ENCODE measurements around the gene YJEFN3. TPM values are rescaled to one million over a fixed set of nuclear protein-coding genes. Genes with fewer than 3 reads are reported as not detected.

The YJEFN3 gene
- total and polyA plus RNA-seq, 4 donors = 0.19 to 0.88 (median 0.63) TPM

DNA sequence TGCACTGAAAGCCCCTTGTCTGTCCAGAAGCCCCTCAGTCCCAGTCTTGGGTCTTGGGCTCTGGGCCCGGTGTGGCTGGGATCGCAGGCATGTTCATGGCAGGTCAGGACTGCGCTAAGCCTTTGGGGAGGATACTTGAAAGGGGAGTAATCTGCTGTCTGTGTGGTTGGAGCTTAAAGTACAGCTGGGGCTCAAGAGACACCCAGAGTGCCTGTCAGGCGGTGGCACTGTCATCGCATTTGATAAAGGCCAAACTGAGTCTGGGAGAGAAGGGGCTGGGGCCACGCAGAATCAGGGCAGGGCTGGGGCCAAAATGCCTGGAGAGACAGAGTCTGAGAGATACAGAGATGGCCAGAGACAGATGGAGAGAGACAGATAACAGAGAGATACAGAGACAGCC lies 5.1 kb downstream of the YJEFN3 start:
- Histone ChIP-seq H3K9ac (ENCODE audit: low read depth in 1 of 2, low read length in 2 of 2) (no peak overlapping the region), H3K36me3 (ENCODE audit: control insufficient read depth in 4 of 4, insufficient read depth in 3 of 4, low read depth in 1 of 4, low read length in 3 of 4) (peaks cover 0 to 2% (median 0%) of the 10 kb centered on the region in 4 donors), H3K9me3 (ENCODE audit: control insufficient read depth in 4 of 4, low read length in 3 of 4) (no peaks in the 10 kb centered on the region), H3K4me1 (ENCODE audit: control insufficient read depth in 4 of 4, insufficient read depth in 4 of 4, low read length in 3 of 4) (peaks cover 0 to 7% (median 4%) of the 10 kb centered on the region in 4 donors), H3K4me3 (ENCODE audit: low read depth in 1 of 3, low read length in 3 of 3) (no peak overlapping the region), H3K27me3 (ENCODE audit: control insufficient read depth in 4 of 4, insufficient read depth in 4 of 4, low read length in 3 of 4) (peaks cover 0 to 6% (median 0%) of the 10 kb centered on the region in 4 donors), H3K27ac (ENCODE audit: low read depth in 1 of 2, low read length in 2 of 2) (no peak overlapping the region)
- WGBS = 96% methylated on average over 6 of the region's 6 CpGs
- TF ChIP-seq FOXA1 (IDR thresholded peaks at IDR 0.05) = no peak
- TF ChIP-seq, protein P1, sequence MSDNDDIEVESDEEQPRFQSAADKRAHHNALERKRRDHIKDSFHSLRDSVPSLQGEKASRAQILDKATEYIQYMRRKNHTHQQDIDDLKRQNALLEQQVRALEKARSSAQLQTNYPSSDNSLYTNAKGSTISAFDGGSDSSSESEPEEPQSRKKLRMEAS (IDR thresholded peaks at IDR 0.05) = no peak
- TF ChIP-seq YY1 (IDR thresholded peaks at IDR 0.05) = no peak
- no peak for TF ChIP-seq GABPA (IDR thresholded peaks at IDR 0.05 in 1 of 2, conservative IDR thresholded peaks at IDR 0.05 in 1 of 2)
- no peak for TF ChIP-seq HNF4A (conservative IDR thresholded peaks at IDR 0.05)
- no peak for TF ChIP-seq FOXA2 (IDR thresholded peaks at IDR 0.05)
- TF ChIP-seq, protein P2, sequence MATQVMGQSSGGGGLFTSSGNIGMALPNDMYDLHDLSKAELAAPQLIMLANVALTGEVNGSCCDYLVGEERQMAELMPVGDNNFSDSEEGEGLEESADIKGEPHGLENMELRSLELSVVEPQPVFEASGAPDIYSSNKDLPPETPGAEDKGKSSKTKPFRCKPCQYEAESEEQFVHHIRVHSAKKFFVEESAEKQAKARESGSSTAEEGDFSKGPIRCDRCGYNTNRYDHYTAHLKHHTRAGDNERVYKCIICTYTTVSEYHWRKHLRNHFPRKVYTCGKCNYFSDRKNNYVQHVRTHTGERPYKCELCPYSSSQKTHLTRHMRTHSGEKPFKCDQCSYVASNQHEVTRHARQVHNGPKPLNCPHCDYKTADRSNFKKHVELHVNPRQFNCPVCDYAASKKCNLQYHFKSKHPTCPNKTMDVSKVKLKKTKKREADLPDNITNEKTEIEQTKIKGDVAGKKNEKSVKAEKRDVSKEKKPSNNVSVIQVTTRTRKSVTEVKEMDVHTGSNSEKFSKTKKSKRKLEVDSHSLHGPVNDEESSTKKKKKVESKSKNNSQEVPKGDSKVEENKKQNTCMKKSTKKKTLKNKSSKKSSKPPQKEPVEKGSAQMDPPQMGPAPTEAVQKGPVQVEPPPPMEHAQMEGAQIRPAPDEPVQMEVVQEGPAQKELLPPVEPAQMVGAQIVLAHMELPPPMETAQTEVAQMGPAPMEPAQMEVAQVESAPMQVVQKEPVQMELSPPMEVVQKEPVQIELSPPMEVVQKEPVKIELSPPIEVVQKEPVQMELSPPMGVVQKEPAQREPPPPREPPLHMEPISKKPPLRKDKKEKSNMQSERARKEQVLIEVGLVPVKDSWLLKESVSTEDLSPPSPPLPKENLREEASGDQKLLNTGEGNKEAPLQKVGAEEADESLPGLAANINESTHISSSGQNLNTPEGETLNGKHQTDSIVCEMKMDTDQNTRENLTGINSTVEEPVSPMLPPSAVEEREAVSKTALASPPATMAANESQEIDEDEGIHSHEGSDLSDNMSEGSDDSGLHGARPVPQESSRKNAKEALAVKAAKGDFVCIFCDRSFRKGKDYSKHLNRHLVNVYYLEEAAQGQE (IDR thresholded peaks at IDR 0.05) = no peak
- TF ChIP-seq HNF4G (IDR thresholded peaks at IDR 0.05) = no peak
- no peak for TF ChIP-seq TAF1 (conservative IDR thresholded peaks at IDR 0.05)
- TF ChIP-seq RAD21 (IDR thresholded peaks at IDR 0.05) = no peak
- TF ChIP-seq, protein P3, sequence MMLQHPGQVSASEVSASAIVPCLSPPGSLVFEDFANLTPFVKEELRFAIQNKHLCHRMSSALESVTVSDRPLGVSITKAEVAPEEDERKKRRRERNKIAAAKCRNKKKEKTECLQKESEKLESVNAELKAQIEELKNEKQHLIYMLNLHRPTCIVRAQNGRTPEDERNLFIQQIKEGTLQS (IDR thresholded peaks at IDR 0.05) = no peak
- TF ChIP-seq, protein P4, sequence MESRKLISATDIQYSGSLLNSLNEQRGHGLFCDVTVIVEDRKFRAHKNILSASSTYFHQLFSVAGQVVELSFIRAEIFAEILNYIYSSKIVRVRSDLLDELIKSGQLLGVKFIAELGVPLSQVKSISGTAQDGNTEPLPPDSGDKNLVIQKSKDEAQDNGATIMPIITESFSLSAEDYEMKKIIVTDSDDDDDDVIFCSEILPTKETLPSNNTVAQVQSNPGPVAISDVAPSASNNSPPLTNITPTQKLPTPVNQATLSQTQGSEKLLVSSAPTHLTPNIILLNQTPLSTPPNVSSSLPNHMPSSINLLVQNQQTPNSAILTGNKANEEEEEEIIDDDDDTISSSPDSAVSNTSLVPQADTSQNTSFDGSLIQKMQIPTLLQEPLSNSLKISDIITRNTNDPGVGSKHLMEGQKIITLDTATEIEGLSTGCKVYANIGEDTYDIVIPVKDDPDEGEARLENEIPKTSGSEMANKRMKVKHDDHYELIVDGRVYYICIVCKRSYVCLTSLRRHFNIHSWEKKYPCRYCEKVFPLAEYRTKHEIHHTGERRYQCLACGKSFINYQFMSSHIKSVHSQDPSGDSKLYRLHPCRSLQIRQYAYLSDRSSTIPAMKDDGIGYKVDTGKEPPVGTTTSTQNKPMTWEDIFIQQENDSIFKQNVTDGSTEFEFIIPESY (IDR thresholded peaks at IDR 0.05) = no peak
- TF ChIP-seq RXRA (IDR thresholded peaks at IDR 0.05) = no peak
- no peak for TF ChIP-seq EGR1 (IDR thresholded peaks at IDR 0.05; ENCODE audit: low read depth in 2 of 2)
- TF ChIP-seq, protein P5, sequence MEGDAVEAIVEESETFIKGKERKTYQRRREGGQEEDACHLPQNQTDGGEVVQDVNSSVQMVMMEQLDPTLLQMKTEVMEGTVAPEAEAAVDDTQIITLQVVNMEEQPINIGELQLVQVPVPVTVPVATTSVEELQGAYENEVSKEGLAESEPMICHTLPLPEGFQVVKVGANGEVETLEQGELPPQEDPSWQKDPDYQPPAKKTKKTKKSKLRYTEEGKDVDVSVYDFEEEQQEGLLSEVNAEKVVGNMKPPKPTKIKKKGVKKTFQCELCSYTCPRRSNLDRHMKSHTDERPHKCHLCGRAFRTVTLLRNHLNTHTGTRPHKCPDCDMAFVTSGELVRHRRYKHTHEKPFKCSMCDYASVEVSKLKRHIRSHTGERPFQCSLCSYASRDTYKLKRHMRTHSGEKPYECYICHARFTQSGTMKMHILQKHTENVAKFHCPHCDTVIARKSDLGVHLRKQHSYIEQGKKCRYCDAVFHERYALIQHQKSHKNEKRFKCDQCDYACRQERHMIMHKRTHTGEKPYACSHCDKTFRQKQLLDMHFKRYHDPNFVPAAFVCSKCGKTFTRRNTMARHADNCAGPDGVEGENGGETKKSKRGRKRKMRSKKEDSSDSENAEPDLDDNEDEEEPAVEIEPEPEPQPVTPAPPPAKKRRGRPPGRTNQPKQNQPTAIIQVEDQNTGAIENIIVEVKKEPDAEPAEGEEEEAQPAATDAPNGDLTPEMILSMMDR (IDR thresholded peaks at IDR 0.05; ENCODE audit: low read depth, low read length, missing input control) = no peak
- no peak for TF ChIP-seq SP1 (IDR thresholded peaks at IDR 0.05)
- no peak for DNase-seq (ENCODE audit: low spot score)
